NT2/D1 (cell line): ENCODE data around the gene IPCEF1.

Experiments used
- SUZ12 ChIP-seq: IDR thresholded peaks from 2 replicates; pipeline ENCODE4 v1.6.1; 2011; ENCODE audit not compliant: insufficient read length, insufficient read depth; ENCODE audit errors: extremely low read depth
- YY1 ChIP-seq: IDR thresholded peaks from 2 replicates; pipeline ENCODE4 v1.6.1; 2011; ENCODE audit not compliant: insufficient read length, insufficient read depth
- ZNF274 ChIP-seq: IDR thresholded peaks from 2 replicates; pipeline ENCODE4 v1.6.1; 2011; ENCODE audit warnings: mild to moderate bottlenecking, low read depth, low read length

DNA sequence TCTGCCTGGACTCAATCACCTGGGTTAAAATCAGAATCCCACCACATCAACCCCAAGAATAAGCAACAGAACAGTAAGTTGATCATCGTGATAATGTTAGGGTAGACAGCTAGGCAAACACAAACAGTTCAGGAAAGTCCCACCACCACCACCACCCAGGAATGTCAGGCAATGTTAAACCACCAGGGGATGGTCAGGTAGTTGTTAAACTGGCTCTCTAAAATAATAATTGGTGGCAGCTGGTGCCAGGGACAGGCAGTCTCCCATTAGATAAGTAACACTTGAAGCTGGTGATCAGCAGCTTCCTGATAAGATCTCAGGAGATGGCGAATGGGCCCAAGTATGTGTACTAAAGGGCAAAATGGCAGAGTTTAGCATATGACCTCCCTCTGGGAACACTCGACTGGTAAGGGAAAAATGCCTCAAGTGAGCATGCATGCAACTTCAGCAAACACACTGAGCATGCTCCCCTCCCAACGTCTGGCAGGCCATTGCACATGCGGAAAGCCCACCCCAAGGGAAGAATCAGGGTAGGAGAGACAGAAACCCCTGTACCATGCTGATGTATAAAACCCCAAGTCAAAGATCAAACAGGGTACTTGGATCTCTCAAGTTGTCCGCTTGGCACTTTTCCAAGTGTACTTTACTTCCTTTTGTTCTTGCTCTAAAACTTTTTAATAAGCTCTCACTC lies 66.6 kb downstream of the IPCEF1 start:
- no peak for TF ChIP-seq SUZ12
- no peak for TF ChIP-seq YY1
- TF ChIP-seq ZNF274, result no peak
